Activated naive CD8-positive, alpha-beta T cell treated with anti-CD3 and anti-CD28 coated beads, Interleukin-2, amount 50 U/mL, for 24 hours (primary cell): ENCODE results near the gene ZNF143.
"Not testable (repeated sequence)": the region's sequence is repeated elsewhere in the genome, so short reads cannot be mapped to it uniquely, and the experiment has no call there.

ENCODE experiments used
- ATAC-seq: fragments of 150-1000 bp; cut with Tn5 transposase; one replicate; pipeline ENCODE4 v1.10.0; 2021
- DNase-seq: peaks from one replicate; pipeline ENCODE4 v3.0.0; 2021
- H3K27ac Mint-ChIP-seq: one replicate; pipeline ENCODE4 v1.8.0; 2021; ENCODE audit warnings: mild to moderate bottlenecking, mixed read lengths
- H3K27me3 Mint-ChIP-seq: one replicate; pipeline ENCODE4 v1.8.0; 2021; ENCODE audit warnings: mixed read lengths
- H3K36me3 Mint-ChIP-seq: one replicate; pipeline ENCODE4 v1.8.0; 2021; ENCODE audit warnings: low read depth, mixed read lengths
- H3K4me1 Mint-ChIP-seq: one replicate; pipeline ENCODE4 v1.8.0; 2021; ENCODE audit warnings: mixed read lengths
- H3K4me3 Mint-ChIP-seq: one replicate; pipeline ENCODE4 v1.8.0; 2021; ENCODE audit warnings: mild to moderate bottlenecking, moderate library complexity, mixed read lengths
- H3K9me3 Mint-ChIP-seq: one replicate; pipeline ENCODE4 v1.8.0; 2021; ENCODE audit warnings: mixed read lengths

Gene ZNF143

DNA sequence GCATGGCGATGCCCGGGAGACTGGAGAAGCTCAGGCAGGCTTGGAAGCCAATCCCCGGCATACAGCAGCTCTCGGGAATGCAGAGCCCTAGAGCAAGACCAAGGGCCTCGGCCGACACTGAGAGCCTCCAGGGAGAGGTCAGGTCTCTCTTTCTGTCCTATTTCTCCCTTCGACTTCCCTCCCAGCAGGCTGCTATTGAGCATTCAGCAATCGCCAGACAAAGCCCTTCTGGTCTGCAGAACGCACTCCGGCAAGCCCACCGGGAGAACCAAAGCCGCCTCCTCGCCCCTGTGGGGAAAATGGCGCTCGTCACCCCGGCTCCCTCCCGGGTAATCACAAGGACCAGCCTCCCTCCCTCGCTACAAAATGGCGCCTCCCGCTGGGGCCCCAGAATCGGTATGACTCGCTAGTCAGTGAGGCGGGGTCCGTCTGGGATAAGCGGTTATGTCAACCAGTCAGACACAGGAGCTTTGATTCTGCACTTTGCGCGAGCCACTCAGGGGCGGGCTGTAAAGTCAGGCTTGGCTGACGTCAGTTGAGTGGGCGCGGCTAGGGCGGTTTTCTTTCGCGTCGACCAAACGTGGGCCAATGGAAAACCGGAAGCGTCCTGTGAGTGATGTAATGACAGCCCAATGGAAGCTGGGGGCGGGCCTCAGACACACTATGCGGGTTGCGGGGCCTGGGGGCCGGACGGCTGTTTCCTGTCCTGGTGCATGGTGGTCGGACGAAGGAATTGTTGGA, at the start of gene ZNF143:
TSS of gene ZNF143 (plus strand) at position 691 of the 741 bp plus-strand sequence. CDS start 10,297 bp downstream, outside the sequence.
- ATAC-seq (peak; percentile 94), DNase-seq (peak; percentile 100)
- H3K4me1 Mint-ChIP-seq, result peaks cover 34% of the 10 kb centered on the region
- peak within 1 kb of the TSS; percentile 97 for H3K4me3 Mint-ChIP-seq
- no peaks in the 10 kb centered on the region for H3K9me3 Mint-ChIP-seq
- H3K27ac Mint-ChIP-seq, result peak within 1 kb of the TSS; percentile 99
- peaks cover 3% of the 10 kb centered on the region for H3K27me3 Mint-ChIP-seq
- peaks cover 15% of the 10 kb centered on the region for H3K36me3 Mint-ChIP-seq

DNA sequence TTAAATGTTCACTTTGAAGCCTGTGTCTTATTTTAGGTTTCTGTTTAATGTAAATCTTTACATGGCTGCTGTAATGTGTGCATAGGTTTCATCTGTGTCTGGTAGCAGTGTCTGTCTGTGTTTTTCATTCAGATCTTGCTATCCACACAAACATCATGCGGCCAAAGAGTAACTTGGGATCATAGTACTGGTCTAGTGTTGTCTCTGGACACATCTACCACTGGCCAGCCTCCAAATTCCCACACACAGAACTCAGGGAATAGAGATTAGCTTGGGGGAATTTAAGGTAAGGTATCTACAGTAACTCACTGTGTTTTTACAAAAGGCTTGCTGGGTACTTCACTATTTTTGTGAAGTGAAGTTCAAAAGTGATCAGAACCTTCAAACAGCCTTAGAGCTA, 32.1 kb upstream of the ZNF143 start:
- H3K36me3 Mint-ChIP-seq, result peaks cover 61% of the 10 kb centered on the region
- ATAC-seq, result no peak
- H3K27me3 Mint-ChIP-seq, result no peaks in the 10 kb centered on the region
- H3K27ac Mint-ChIP-seq, result no peak overlapping the region
- no peak for DNase-seq
- H3K4me1 Mint-ChIP-seq, result no peaks in the 10 kb centered on the region
- no peaks in the 10 kb centered on the region for H3K9me3 Mint-ChIP-seq
- no peak overlapping the region for H3K4me3 Mint-ChIP-seq

DNA sequence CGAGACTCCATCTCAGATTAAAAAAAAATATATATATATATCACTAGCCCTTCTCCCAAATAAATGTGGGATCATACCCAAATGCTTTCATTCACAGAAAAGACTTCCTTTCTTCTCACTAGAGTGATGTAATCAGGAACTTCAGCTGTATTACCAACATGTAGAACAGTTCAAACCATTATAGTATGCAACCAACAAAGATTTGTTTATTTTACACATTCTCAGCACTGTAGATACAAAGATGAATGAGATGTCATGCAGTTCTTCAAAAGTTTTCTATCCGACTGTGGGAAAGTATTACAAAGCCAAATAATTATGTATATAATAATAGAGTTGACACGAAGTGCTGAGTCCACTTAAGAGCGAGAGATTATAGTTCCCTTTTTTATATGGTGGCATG, 22.2 kb upstream of the ZNF143 start:
- H3K27ac Mint-ChIP-seq, result no peak overlapping the region
- ATAC-seq (no peak), DNase-seq (no peak)
- no peaks in the 10 kb centered on the region for H3K27me3 Mint-ChIP-seq
- no peaks in the 10 kb centered on the region for H3K9me3 Mint-ChIP-seq
- peaks cover 64% of the 10 kb centered on the region for H3K36me3 Mint-ChIP-seq
- H3K4me3 Mint-ChIP-seq, result no peak overlapping the region
- no peaks in the 10 kb centered on the region for H3K4me1 Mint-ChIP-seq

DNA sequence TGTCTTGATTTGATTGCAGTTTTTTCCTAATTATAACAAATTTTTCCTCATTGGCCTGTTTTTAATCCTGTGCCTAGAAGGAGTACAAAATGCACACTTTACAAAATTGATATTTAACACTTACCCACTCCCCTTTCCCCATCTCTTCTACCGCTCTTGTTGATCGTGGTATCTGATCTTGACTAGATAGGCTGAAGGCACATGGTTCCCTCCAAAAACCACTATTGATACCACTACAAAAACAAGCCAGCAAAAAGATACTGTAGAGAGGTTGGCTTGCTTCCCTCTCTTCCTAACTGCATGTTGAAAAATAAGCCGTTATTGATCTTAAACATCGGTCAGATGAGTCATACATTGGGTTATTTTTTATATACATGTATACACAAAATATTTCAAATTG, 14.6 kb upstream of the ZNF143 start:
- H3K4me3 Mint-ChIP-seq, result no peak overlapping the region
- H3K36me3 Mint-ChIP-seq, result peaks cover 55% of the 10 kb centered on the region

DNA sequence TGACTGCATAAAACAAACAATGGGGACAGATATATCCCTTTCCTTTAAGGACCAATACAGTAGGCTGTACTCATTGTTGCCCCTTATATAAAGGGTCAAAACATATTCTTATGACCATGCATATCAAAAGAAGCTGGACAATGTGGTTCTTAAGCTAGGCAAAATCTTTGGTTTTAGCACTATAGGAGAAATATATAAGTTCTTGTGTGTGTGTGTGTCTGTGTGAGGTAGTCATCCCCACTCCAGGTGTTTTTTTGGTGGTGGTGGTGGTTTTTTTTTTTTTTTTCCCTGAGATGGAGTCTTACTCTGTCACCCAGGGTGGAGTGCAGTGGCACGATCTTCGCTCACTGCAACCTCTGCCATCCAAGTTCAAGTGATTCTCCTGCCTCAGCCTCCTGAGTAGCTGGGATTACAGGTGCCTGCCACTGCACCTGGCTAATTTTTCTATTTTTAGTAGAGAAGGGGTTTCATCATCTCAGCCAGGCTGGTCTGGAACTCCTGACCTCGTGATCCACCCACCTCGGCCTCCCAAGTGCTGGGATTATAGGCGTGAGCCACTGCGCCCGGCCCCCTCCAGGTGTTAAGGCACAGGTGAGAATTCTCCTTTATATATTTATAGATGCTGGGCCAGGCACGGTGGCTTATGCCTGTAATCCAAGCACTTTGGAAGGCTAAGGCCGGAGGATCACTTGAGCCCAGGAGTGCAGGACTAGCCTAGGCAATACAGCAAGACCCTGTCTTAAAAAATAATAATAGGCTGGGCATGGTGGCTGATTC, 12.0 kb upstream of the ZNF143 start:
- peaks cover 40% of the 10 kb centered on the region for H3K36me3 Mint-ChIP-seq
- H3K27me3 Mint-ChIP-seq, result no peaks in the 10 kb centered on the region
- no peak overlapping the region for H3K27ac Mint-ChIP-seq
- ATAC-seq, result no peak
- no peaks in the 10 kb centered on the region for H3K4me1 Mint-ChIP-seq
- no peak overlapping the region for H3K4me3 Mint-ChIP-seq
- H3K9me3 Mint-ChIP-seq, result no peaks in the 10 kb centered on the region
- DNase-seq, result no peak

More for the DNA sequence above, 14.6 kb upstream of the ZNF143 start:
- H3K9me3 Mint-ChIP-seq, result no peaks in the 10 kb centered on the region
- no peak overlapping the region for H3K27ac Mint-ChIP-seq
- no peaks in the 10 kb centered on the region for H3K27me3 Mint-ChIP-seq
- no peak for ATAC-seq
- no peaks in the 10 kb centered on the region for H3K4me1 Mint-ChIP-seq
- DNase-seq, result no peak

DNA sequence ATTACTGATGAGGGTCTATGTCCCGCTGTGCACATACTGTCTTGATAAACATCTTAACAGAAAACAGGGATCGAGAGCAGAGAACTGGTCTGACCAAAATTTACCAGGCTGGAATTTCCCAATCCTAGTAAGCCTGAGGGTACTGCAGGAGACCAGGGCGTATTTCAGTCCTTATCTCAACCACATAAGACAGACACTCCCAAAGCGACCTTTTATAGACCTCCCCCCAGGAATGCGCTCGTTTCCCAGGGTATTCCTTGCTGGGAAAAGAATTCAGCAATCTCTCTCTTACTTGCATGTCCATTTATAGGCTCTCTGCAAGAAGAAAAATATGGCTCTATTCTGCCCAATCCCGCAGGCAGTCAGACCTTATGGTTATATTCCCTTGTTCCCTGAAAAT, 8.8 kb upstream of the ZNF143 start:
- not testable (repeated sequence) for H3K9me3 Mint-ChIP-seq, H3K4me3 Mint-ChIP-seq, ATAC-seq, H3K27ac Mint-ChIP-seq, H3K4me1 Mint-ChIP-seq, H3K27me3 Mint-ChIP-seq, DNase-seq
- H3K36me3 Mint-ChIP-seq, result peaks cover 21% of the 10 kb centered on the region

DNA sequence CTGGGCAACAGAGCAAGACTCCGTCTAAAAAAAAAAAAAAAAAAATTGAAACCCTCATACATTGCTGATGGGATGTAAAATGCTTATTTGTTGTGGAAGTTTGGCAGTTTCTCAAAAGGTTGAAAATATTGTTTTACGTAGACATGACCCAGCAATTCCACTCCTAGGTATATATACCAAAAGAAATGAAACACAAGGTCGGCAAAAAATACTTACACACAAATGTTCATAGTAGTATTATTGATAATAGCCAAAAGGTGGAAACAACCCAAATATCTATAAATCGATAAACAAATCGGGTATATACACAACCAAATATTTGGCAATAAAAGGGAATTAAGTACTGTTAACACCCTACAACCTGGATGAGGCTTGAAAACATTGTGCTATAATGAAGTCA, 5.1 kb upstream of the ZNF143 start:
- no peak overlapping the region for H3K4me3 Mint-ChIP-seq
- DNase-seq (no peak), ATAC-seq (no peak)
- no peak overlapping the region for H3K27ac Mint-ChIP-seq
- H3K36me3 Mint-ChIP-seq, result peaks cover 10% of the 10 kb centered on the region
- H3K9me3 Mint-ChIP-seq, result no peaks in the 10 kb centered on the region
- H3K4me1 Mint-ChIP-seq, result peaks cover 9% of the 10 kb centered on the region
- H3K27me3 Mint-ChIP-seq, result peaks cover 1% of the 10 kb centered on the region

DNA sequence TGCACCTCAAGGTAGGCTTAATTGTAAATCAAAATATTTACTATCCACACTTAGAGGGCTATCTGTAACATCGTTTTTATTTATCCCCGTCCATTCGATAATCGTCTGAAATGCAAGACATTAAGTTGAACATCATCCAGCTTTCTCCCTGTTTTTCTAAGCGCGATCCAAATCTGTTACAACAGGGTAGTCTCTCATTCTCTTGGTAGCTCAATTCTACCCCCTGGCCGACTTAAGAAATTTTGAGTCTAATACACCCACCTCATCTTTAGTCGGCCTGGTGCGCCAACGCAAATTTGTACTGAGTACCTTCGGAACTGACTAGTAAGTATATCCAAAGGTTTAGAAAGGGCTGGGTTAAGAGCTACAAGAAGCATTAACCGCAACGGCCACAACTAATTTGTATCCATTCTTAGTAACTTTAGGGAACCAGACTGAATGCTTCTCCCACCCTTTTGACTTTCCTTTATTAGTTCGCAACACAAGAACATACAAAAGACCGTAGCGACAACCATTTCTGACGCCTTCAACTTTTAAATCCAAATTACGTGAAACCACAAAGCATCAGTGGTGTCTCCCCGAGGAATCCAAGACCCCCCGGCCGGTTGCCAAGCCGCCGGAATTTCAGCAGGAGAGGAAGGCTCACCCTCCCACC, 1.0 kb upstream of the ZNF143 start:
- Mint-ChIP-seq H3K27ac (peak overlapping the region; percentile 99), H3K4me1 (peaks cover 34% of the 10 kb centered on the region), H3K4me3 (peak overlapping the region; percentile 97), H3K27me3 (peaks cover 3% of the 10 kb centered on the region), H3K36me3 (peaks cover 15% of the 10 kb centered on the region), H3K9me3 (no peaks in the 10 kb centered on the region)
- ATAC-seq, result no peak
- DNase-seq, result peak; percentile 34

DNA sequence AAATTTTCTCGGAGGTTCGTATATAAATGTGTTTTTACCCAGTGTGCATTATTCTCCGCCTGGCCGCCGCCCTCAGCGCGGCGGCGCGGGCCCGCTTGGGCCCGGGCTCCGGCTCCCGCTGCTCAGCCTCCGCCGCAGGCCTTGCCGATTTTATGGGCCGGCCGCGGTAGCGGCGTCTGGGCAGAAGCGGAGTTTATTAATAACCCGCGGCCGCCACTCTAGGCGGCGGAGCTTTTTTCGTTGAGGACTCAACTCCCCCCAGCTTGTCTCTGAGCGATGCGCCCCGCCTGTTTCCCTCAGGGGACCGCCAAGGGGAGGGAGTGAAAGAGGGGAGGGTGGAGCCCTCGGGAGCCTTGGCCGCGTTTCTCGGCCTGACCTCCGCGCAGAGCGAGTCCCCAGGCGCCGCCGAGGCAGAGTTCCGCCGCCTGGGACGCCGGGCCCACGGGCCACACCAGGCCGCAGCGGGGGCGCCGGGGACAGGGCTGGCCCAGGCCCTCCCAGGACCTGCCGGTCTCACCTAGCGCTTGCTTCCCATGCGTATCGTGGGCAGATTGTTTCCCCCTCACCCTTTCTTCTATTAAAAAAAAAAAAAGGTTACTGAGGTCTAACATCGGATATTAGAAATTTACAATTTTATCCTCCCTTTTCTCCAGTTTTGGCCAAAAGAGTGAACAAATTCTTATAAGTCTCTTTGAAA, 399 bp downstream of the ZNF143 start:
- Mint-ChIP-seq H3K9me3 (no peaks in the 10 kb centered on the region), H3K27me3 (peaks cover 3% of the 10 kb centered on the region), H3K36me3 (peaks cover 15% of the 10 kb centered on the region), H3K4me3 (peak overlapping the region; percentile 97), H3K4me1 (peaks cover 34% of the 10 kb centered on the region), H3K27ac (peak overlapping the region; percentile 99)
- DNase-seq, result peak; percentile 79
- ATAC-seq, result peak; percentile 63

DNA sequence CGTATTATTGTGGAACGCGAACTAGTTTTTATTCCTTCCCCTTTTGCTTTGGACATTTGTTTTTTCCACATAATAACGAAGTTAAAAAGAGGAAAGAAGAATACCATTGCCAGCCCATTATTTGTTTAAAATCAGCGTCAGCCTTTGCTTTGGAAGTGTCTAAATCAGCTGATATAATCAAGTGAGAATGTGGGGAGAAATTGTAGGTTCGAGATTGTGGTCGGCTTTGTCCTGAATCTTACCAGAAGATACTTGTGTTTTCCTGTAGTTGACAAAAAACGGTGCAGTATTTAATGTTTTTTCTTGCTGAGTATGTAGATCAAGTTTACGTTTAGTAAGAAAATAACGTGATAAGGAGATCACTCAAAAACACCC, 935 bp downstream of the ZNF143 start:
- ATAC-seq, result no peak
- H3K27me3 Mint-ChIP-seq, result peaks cover 3% of the 10 kb centered on the region
- peaks cover 34% of the 10 kb centered on the region for H3K4me1 Mint-ChIP-seq
- no peaks in the 10 kb centered on the region for H3K9me3 Mint-ChIP-seq
- DNase-seq, result no peak
- peak overlapping the region; percentile 97 for H3K4me3 Mint-ChIP-seq
- H3K27ac Mint-ChIP-seq, result peak overlapping the region; percentile 99
- H3K36me3 Mint-ChIP-seq, result peaks cover 16% of the 10 kb centered on the region

DNA sequence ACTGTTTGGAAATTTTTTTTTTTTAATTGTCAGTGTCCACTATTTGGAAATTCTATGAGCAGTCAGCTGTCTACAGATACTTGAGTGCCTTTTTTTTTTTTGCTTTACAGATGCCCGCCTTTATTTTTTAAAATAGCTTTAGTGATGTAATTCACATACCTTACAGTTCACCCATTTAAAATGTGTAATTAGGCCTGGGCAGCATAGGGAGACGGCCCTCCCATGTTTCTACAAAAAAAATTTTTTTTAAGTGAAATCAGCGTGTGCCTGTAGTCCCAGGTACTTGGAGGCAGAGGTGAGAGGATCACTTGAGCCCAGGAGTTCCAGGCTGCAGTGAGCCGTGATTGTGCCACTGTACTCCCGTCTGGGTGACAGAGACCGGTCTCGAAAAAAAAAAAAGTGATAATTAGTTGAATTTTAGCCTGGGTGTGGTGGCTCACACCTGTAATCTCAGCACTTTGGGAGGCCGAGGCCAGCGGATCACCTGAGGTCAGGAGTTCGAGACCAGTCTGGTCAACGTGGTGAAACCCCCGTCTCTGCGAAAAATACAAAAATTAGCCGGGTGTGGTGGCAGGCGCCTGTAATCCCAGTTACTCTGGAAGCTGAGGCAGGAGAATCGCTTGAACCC, 1.5 kb downstream of the ZNF143 start:
- H3K27me3 Mint-ChIP-seq, result peaks cover 3% of the 10 kb centered on the region
- H3K4me3 Mint-ChIP-seq, result peak overlapping the region; percentile 97
- H3K4me1 Mint-ChIP-seq, result peaks cover 34% of the 10 kb centered on the region
- DNase-seq, result no peak
- no peak for ATAC-seq
- H3K9me3 Mint-ChIP-seq, result no peaks in the 10 kb centered on the region
- peaks cover 16% of the 10 kb centered on the region for H3K36me3 Mint-ChIP-seq
- H3K27ac Mint-ChIP-seq, result peak overlapping the region; percentile 99

DNA sequence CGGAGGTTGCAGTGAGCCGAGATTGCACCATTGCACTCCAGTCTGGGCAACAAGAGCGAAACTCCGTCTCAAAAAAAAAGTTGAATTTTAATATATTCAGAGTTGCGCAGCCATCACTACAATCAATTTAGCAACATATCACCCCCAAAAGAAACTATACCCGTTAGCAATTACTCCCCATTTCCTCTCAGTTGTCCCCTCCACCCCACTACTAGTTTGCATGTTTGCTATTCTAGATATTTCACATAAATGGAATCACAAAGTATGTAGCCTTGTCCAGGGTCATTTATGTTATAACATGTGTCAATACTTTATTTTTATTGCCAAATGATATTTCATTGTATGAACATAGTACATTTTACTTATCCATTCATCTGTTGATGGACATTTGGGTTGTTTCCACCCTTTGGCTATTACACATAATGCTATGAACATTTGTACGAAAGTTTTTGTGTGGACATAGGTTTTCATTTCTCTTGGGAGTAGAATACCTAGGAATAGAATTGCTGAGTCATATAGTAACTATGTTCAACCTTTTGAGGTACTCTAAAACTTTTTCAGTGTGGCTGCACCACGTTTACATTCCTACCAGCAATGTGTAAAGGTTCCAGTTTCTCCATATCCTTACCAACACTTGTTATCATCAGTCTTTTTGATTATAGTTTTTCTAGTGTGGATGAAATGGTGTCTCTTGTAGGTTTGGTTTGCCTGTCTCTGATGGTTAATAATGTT, 2.2 kb downstream of the ZNF143 start:
- Mint-ChIP-seq H3K36me3 (peaks cover 19% of the 10 kb centered on the region), H3K4me3 (peak overlapping the region; percentile 97), H3K9me3 (no peaks in the 10 kb centered on the region), H3K27ac (peak overlapping the region; percentile 99), H3K4me1 (peaks cover 37% of the 10 kb centered on the region), H3K27me3 (peaks cover 3% of the 10 kb centered on the region)
- no peak for DNase-seq
- ATAC-seq, result no peak

DNA sequence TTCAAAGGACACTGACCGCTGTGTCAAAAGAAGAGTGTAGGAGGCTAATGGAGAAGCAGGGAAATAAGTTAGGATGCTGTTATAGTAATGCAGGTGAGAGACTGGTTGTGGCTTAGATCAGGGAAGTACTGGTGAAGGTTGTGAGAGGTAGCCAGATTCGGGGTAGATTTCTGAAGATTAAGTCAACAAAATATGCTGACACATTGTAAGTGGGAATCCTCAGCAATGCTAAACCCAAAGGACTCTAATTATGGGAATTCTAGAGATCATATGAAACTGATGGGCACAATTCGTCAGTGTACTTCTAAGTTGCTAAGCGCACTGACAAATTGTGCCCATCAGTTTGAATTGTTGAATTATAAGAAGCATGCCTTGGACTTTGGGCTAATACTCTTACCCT, 10.0 kb downstream of the ZNF143 start:
- Mint-ChIP-seq H3K27me3 (no peaks in the 10 kb centered on the region), H3K4me3 (no peak overlapping the region), H3K27ac (no peak overlapping the region), H3K4me1 (peaks cover 4% of the 10 kb centered on the region), H3K9me3 (no peaks in the 10 kb centered on the region), H3K36me3 (peaks cover 11% of the 10 kb centered on the region)
- DNase-seq (no peak), ATAC-seq (no peak)
